Measurements from ENCODE around the gene RIPPLY3. TPM values are rescaled to one million over a fixed set of nuclear protein-coding genes. Genes with fewer than 3 reads are reported as not detected.

RIPPLY3 gene
- total RNA-seq, 4 donors from 2014 or later, result not detected

- H3K36me3 ChIP-seq, result no peaks in the 10 kb centered on the region
- TF ChIP-seq EP300 (IDR thresholded peaks at IDR 0.05), result no peak
- no peak for TF ChIP-seq POLR2AphosphoS5 (IDR thresholded peaks at IDR 0.05)
- TF ChIP-seq POLR2A (IDR thresholded peaks at IDR 0.05; ENCODE audit: low read depth), result no peak
- TF ChIP-seq CTCF (IDR thresholded peaks at IDR 0.05), result no peak
- DNase-seq (ENCODE audit: extremely low spot score), result no peak
- H3K4me1 ChIP-seq, result peaks cover 0 to 5% (median 5%) of the 10 kb centered on the region in 4 donors
- H3K4me3 ChIP-seq, result no peak overlapping the region
- no peaks in the 10 kb centered on the region for H3K27me3 ChIP-seq
- no peaks in the 10 kb centered on the region for H3K9me3 ChIP-seq
- intact Hi-C loops (cut with DNase I), result no loop called here
- 76% methylated on average over 2 of the region's 2 CpGs for WGBS
- no peak overlapping the region for H3K27ac ChIP-seq (replicated peaks in 1 of 4)
These were observed 48.9 kb downstream of the RIPPLY3 start for GRCh38 chr21:37055271-37055855.

GRCh38 chr21:37057614-37058013 lies 51.1 kb downstream of the RIPPLY3 start:
- Histone ChIP-seq H3K27me3 (no peaks in the 10 kb centered on the region), H3K4me1 (peaks cover 0 to 11% (median 8%) of the 10 kb centered on the region in 4 donors), H3K9me3 (no peaks in the 10 kb centered on the region), H3K36me3 (no peaks in the 10 kb centered on the region), H3K4me3 (no peak overlapping the region), H3K27ac (replicated peaks in 1 of 4) (no peak overlapping the region)
- DNase-seq (ENCODE audit: extremely low spot score), result no peak
- intact Hi-C loops (cut with DNase I), result no loop called here
- TF ChIP-seq POLR2AphosphoS5 (IDR thresholded peaks at IDR 0.05) (no peak), CTCF (IDR thresholded peaks at IDR 0.05) (no peak), POLR2A (IDR thresholded peaks at IDR 0.05; ENCODE audit: low read depth) (no peak), EP300 (IDR thresholded peaks at IDR 0.05) (no peak)
- 85% methylated on average over 7 of the region's 7 CpGs for WGBS

- Histone ChIP-seq H3K4me3 (no peak overlapping the region), H3K36me3 (no peaks in the 10 kb centered on the region), H3K27ac (replicated peaks in 1 of 4) (no peak overlapping the region), H3K27me3 (no peaks in the 10 kb centered on the region), H3K9me3 (no peaks in the 10 kb centered on the region), H3K4me1 (peaks cover 0 to 11% (median 8%) of the 10 kb centered on the region in 4 donors)
- TF ChIP-seq CTCF (IDR thresholded peaks at IDR 0.05) (no peak), POLR2A (IDR thresholded peaks at IDR 0.05; ENCODE audit: low read depth) (no peak), POLR2AphosphoS5 (IDR thresholded peaks at IDR 0.05) (no peak), EP300 (IDR thresholded peaks at IDR 0.05) (no peak)
- intact Hi-C loops (cut with DNase I), result no loop called here
- no peak for DNase-seq (ENCODE audit: extremely low spot score)
- 67% methylated on average over 2 of the region's 2 CpGs for WGBS
These were observed 51.8 kb downstream of the RIPPLY3 start for GRCh38 chr21:37058261-37058660.

GRCh38 chr21:37059181-37059580 lies 52.7 kb downstream of the RIPPLY3 start:
- TF ChIP-seq CTCF (IDR thresholded peaks at IDR 0.05) (no peak), POLR2A (IDR thresholded peaks at IDR 0.05; ENCODE audit: low read depth) (no peak), EP300 (IDR thresholded peaks at IDR 0.05) (no peak), POLR2AphosphoS5 (IDR thresholded peaks at IDR 0.05) (no peak)
- Histone ChIP-seq H3K36me3 (no peaks in the 10 kb centered on the region), H3K27me3 (no peaks in the 10 kb centered on the region), H3K27ac (replicated peaks in 1 of 4) (no peak overlapping the region), H3K4me1 (peaks cover 0 to 11% (median 8%) of the 10 kb centered on the region in 4 donors), H3K4me3 (no peak overlapping the region), H3K9me3 (no peaks in the 10 kb centered on the region)
- WGBS, result 82% methylated on average over 5 of the region's 5 CpGs
- intact Hi-C loops (cut with DNase I), result no loop called here
- no peak for DNase-seq (ENCODE audit: extremely low spot score)

- H3K27me3 ChIP-seq, result no peaks in the 10 kb centered on the region
- H3K4me1 ChIP-seq, result peaks cover 0 to 11% (median 8%) of the 10 kb centered on the region in 4 donors
- peak; percentile 39 to 40 for TF ChIP-seq POLR2AphosphoS5 (IDR thresholded peaks at IDR 0.05)
- TF ChIP-seq EP300 (IDR thresholded peaks at IDR 0.05), result no peak
- peaks cover 0 to 11% (median 5%) of the 10 kb centered on the region in 4 donors for H3K36me3 ChIP-seq
- WGBS, result 86% methylated on average over 1 of the region's 1 CpG
- no peaks in the 10 kb centered on the region for H3K9me3 ChIP-seq
- H3K27ac ChIP-seq (replicated peaks in 1 of 4), result no peak overlapping the region
- no peak overlapping the region for H3K4me3 ChIP-seq
- DNase-seq (ENCODE audit: extremely low spot score), result no peak
- intact Hi-C loops (cut with DNase I), result no loop called here
These were observed 53.8 kb downstream of the RIPPLY3 start for GRCh38 chr21:37060296-37060695.

Data from esophagus muscularis mucosa (tissue), 4 donors.